ENCODE measurements around the gene STAT6.
"Not testable (repeated sequence)": the region's sequence is repeated elsewhere in the genome, so short reads cannot be mapped to it uniquely, and the experiment has no call there.

STAT6 gene

GRCh38 chr12:57087691-57088353, 23.3 kb downstream of the STAT6 start:
- DNase-seq (ENCODE audit: low spot score), result peak; percentile 72

- no peak for DNase-seq (ENCODE audit: low spot score)
Observed at GRCh38 chr12:57087010-57087690, 24.0 kb downstream of the STAT6 start.

- peak; percentile 74 for DNase-seq (ENCODE audit: low spot score)
Observed at GRCh38 chr12:57086493-57087009, 24.6 kb downstream of the STAT6 start.

- DNase-seq (ENCODE audit: low spot score), result no peak
Observed at GRCh38 chr12:57085999-57086492, 25.1 kb downstream of the STAT6 start.

GRCh38 chr12:57080855-57081254, 30.3 kb downstream of the STAT6 start:
- DNase-seq (ENCODE audit: low spot score), result no peak

- DNase-seq (ENCODE audit: low spot score), result no peak
Observed at GRCh38 chr12:57079821-57080220, 31.3 kb downstream of the STAT6 start.

- peak; percentile 96 for DNase-seq (ENCODE audit: low spot score)
Observed at GRCh38 chr12:57078519-57079404, 32.4 kb downstream of the STAT6 start, which contains the start of gene NEMP1. Gene NEMP1 (minus strand): TSS chr12:57078791. CDS start chr12:57078745, 46 bp downstream.

GRCh38 chr12:57073566-57074450, 37.4 kb downstream of the STAT6 start:
- not testable (repeated sequence) for DNase-seq (ENCODE audit: low spot score)

- DNase-seq (ENCODE audit: low spot score), result no peak
Observed at GRCh38 chr12:57072661-57073060, 38.5 kb downstream of the STAT6 start.

GRCh38 chr12:57069523-57069922, 41.6 kb downstream of the STAT6 start:
- peak; percentile 52 for DNase-seq (ENCODE audit: low spot score)

- DNase-seq (ENCODE audit: low spot score), result no peak
Observed at GRCh38 chr12:57066245-57066644, 44.9 kb downstream of the STAT6 start.

GRCh38 chr12:57063991-57064685, 47.0 kb downstream of the STAT6 start:
- DNase-seq (ENCODE audit: low spot score), result no peak

- DNase-seq (ENCODE audit: low spot score), result no peak
Observed at GRCh38 chr12:57058454-57058853, 52.7 kb downstream of the STAT6 start.

- DNase-seq (ENCODE audit: low spot score), result no peak
Observed at GRCh38 chr12:57057067-57057751, 54.0 kb downstream of the STAT6 start.

- no peak for DNase-seq (ENCODE audit: low spot score)
Observed at GRCh38 chr12:57055824-57056223, 55.3 kb downstream of the STAT6 start.

GRCh38 chr12:57053901-57054300, 57.3 kb downstream of the STAT6 start:
- not testable (repeated sequence) for DNase-seq (ENCODE audit: low spot score)

- not testable (repeated sequence) for DNase-seq (ENCODE audit: low spot score)
Observed at GRCh38 chr12:57053146-57053545, 58.0 kb downstream of the STAT6 start.

GRCh38 chr12:57051011-57051410, 60.2 kb downstream of the STAT6 start:
- DNase-seq (ENCODE audit: low spot score), result no peak

- DNase-seq (ENCODE audit: low spot score), result peak; percentile 56
Observed at GRCh38 chr12:57049890-57050289, 61.3 kb downstream of the STAT6 start, which contains the start of gene MYO1A. Gene MYO1A (minus strand): TSS chr12:57050129. CDS start chr12:57048323, 1,806 bp downstream.

- no peak for DNase-seq (ENCODE audit: low spot score)
Observed at GRCh38 chr12:57049119-57049446, 62.1 kb downstream of the STAT6 start.

Data from HuH-7 (cell line).